ENCODE measurements around the gene RECQL.

RECQL gene

DNA sequence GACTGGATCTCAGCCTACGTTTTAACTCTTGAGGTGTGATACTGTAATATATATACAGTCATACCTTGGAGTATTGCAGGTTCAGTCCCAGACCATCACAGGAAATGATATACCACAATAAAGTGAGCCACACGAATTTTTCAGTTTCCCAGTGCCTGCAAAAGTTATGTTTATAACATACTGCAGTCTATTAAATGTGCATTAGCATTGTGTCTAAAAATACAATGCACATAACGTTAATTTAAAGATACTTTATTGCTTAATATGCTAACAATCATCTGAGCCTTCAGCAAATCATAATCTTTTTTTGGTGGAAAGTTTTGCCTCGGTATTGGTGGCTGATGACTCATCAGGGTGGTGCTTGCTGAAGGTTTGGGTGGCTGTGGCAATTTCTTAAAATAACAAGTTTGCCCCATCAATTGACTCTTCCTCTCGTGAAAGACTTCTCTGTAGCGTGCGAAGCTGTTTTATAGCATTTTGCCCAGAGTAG, 45.1 kb downstream of the RECQL start:
- no peak for TF ChIP-seq EZH2 (IDR thresholded peaks at IDR 0.05; ENCODE audit: borderline replicate concordance, low read depth, low read length, severe bottlenecking)
- TF ChIP-seq, protein P1, sequence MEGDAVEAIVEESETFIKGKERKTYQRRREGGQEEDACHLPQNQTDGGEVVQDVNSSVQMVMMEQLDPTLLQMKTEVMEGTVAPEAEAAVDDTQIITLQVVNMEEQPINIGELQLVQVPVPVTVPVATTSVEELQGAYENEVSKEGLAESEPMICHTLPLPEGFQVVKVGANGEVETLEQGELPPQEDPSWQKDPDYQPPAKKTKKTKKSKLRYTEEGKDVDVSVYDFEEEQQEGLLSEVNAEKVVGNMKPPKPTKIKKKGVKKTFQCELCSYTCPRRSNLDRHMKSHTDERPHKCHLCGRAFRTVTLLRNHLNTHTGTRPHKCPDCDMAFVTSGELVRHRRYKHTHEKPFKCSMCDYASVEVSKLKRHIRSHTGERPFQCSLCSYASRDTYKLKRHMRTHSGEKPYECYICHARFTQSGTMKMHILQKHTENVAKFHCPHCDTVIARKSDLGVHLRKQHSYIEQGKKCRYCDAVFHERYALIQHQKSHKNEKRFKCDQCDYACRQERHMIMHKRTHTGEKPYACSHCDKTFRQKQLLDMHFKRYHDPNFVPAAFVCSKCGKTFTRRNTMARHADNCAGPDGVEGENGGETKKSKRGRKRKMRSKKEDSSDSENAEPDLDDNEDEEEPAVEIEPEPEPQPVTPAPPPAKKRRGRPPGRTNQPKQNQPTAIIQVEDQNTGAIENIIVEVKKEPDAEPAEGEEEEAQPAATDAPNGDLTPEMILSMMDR (IDR thresholded peaks at IDR 0.05; ENCODE audit: borderline replicate concordance, extremely low read depth, low read length, poor library complexity, severe bottlenecking), result no peak
- Histone ChIP-seq H3K4me1 (ENCODE audit: insufficient read depth, low read length) (peaks cover 22% of the 10 kb centered on the region), H3K36me3 (ENCODE audit: insufficient read depth, low read length) (peaks cover 44% of the 10 kb centered on the region), H3K9ac (ENCODE audit: low read depth, low read length) (no peak overlapping the region), H2AFZ (ENCODE audit: low read depth, low read length) (no peak overlapping the region), H3K4me3 (ENCODE audit: low read depth in 1 of 2, low read length in 2 of 2) (no peak overlapping the region), H3K27ac (ENCODE audit: low read length) (peak overlapping the region; percentile 55), H4K20me1 (ENCODE audit: insufficient read depth, low read length) (no peaks in the 10 kb centered on the region), H3K79me2 (ENCODE audit: insufficient read depth, low read length) (no peaks in the 10 kb centered on the region), H3K27me3 (ENCODE audit: insufficient read depth, low read length, poor library complexity) (no peaks in the 10 kb centered on the region), H3K4me2 (ENCODE audit: insufficient read depth, low read length) (peak overlapping the region; percentile 29; the same call in 1 of the 2 replicates), H3K9me3 (ENCODE audit: insufficient read depth, low read length, severe bottlenecking) (no peaks in the 10 kb centered on the region)
- peak; percentile 94 for ATAC-seq (ENCODE audit: insufficient read depth, low read depth)
- DNase-seq, result peak; percentile 28

DNA sequence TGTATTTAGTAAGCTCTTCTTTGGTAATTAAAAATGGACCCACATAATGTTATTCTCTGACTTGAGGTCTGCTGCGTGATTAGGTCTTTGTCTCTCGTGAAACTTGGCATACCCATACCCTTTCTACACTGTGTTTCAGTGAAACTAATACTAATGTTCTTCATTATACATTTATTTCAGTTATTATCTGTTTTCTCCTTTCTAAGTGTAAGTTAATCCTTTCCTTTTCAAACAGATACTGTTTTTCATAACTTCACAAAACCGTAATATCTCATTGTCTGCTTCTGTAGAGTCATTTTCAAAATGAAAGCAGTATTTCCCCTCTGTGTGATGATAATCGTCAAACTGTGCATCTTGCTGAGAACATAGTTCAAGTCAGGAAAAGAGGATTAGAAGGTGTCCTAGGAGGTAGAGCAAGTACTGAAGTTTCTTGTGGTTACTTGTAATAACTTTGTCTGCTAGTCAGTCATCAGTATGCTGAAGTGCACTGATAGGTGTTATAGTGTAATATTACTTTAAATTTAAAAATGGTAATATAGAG, 48.1 kb downstream of the RECQL start:
- H3K79me2 ChIP-seq (ENCODE audit: insufficient read depth, low read length), result no peaks in the 10 kb centered on the region
- no peak for TF ChIP-seq EZH2 (IDR thresholded peaks at IDR 0.05; ENCODE audit: borderline replicate concordance, low read depth, low read length, severe bottlenecking)
- TF ChIP-seq, protein P1 (IDR thresholded peaks at IDR 0.05; ENCODE audit: borderline replicate concordance, extremely low read depth, low read length, poor library complexity, severe bottlenecking), result no peak
- no peak for DNase-seq
- H3K4me3 ChIP-seq (ENCODE audit: low read depth in 1 of 2, low read length in 2 of 2), result no peak overlapping the region
- no peak overlapping the region for H2AFZ ChIP-seq (ENCODE audit: low read depth, low read length)
- no peaks in the 10 kb centered on the region for H4K20me1 ChIP-seq (ENCODE audit: insufficient read depth, low read length)
- H3K27ac ChIP-seq (ENCODE audit: low read length), result no peak overlapping the region
- H3K4me2 ChIP-seq (ENCODE audit: insufficient read depth, low read length), result no peak overlapping the region
- H3K36me3 ChIP-seq (ENCODE audit: insufficient read depth, low read length), result peaks cover 48% of the 10 kb centered on the region
- no peaks in the 10 kb centered on the region for H3K27me3 ChIP-seq (ENCODE audit: insufficient read depth, low read length, poor library complexity)
- ATAC-seq (ENCODE audit: insufficient read depth, low read depth), result no peak
- H3K9me3 ChIP-seq (ENCODE audit: insufficient read depth, low read length, severe bottlenecking), result no peaks in the 10 kb centered on the region
- H3K9ac ChIP-seq (ENCODE audit: low read depth, low read length), result no peak overlapping the region
- H3K4me1 ChIP-seq (ENCODE audit: insufficient read depth, low read length), result peaks cover 22% of the 10 kb centered on the region

DNA sequence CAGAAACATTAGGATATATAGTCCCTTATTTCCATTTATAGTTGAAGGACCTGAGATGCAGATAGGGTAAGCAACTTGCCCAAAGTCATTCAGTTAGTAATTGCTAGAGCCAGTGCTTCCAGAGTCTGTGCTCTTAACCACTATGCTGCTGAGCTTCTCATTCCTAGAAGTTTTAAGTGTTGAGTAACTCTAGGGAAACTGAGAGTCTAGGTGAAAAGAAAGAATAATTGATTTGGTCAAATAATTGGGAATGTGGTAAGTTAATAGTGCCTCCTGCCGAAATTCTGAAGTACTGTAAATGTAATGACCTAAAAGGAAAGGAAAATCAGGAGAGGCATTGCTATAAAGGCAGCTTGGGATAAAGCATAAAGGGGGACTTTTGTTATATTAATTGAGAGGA, 49.9 kb downstream of the RECQL start:
- ATAC-seq (ENCODE audit: insufficient read depth, low read depth) (no peak), DNase-seq (no peak)
- peaks cover 15% of the 10 kb centered on the region for H3K4me1 ChIP-seq (ENCODE audit: insufficient read depth, low read length)
- no peak for TF ChIP-seq EZH2 (IDR thresholded peaks at IDR 0.05; ENCODE audit: borderline replicate concordance, low read depth, low read length, severe bottlenecking)
- TF ChIP-seq, protein P1 (IDR thresholded peaks at IDR 0.05; ENCODE audit: borderline replicate concordance, extremely low read depth, low read length, poor library complexity, severe bottlenecking), result no peak
- no peak overlapping the region for H2AFZ ChIP-seq (ENCODE audit: low read depth, low read length)
- no peaks in the 10 kb centered on the region for H4K20me1 ChIP-seq (ENCODE audit: insufficient read depth, low read length)
- no peaks in the 10 kb centered on the region for H3K27me3 ChIP-seq (ENCODE audit: insufficient read depth, low read length, poor library complexity)
- no peak overlapping the region for H3K9ac ChIP-seq (ENCODE audit: low read depth, low read length)
- H3K79me2 ChIP-seq (ENCODE audit: insufficient read depth, low read length), result no peaks in the 10 kb centered on the region
- no peaks in the 10 kb centered on the region for H3K9me3 ChIP-seq (ENCODE audit: insufficient read depth, low read length, severe bottlenecking)
- H3K27ac ChIP-seq (ENCODE audit: low read length), result no peak overlapping the region
- H3K4me3 ChIP-seq (ENCODE audit: low read depth in 1 of 2, low read length in 2 of 2), result no peak overlapping the region
- no peak overlapping the region for H3K4me2 ChIP-seq (ENCODE audit: insufficient read depth, low read length)
- H3K36me3 ChIP-seq (ENCODE audit: insufficient read depth, low read length), result peaks cover 46% of the 10 kb centered on the region

Data from DND-41 (cell line).